Bone marrow (tissue), 2 donors: ENCODE data around the gene PALLD.

Experiments used
- DNase-seq, 2 donors: peaks; one replicate each; lab custom pipeline; 2025; lab: John Stamatoyannopoulos, UW

Gene PALLD

GRCh38 chr4:168765726-168766125 is 268.9 kb downstream of the PALLD start:
- no peak for DNase-seq

GRCh38 chr4:168766604-168767316 is 269.9 kb downstream of the PALLD start:
- DNase-seq, result no peak

DNA sequence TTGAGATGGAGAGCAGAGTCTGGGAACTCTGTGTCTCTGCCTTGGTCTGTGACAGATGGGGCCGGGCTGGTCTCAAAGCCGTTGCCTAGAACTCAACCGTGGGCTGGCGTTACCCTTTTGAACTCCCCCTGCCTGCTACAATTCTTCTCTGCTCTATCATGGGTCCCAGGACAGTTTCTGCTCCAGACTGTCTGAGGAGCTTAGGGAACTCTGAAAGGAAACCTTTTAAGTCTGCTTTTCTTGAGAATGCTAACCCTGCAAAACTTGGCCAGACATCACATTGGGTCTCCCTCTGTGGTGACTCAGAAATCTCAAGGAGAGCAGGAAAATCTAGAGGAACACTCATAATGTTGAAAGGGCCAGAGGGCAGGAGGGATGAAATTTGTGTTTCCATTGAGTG is 272.6 kb downstream of the PALLD start:
- DNase-seq, result no peak

GRCh38 chr4:168769837-168770236 is 273.0 kb downstream of the PALLD start:
- DNase-seq, result no peak

DNA sequence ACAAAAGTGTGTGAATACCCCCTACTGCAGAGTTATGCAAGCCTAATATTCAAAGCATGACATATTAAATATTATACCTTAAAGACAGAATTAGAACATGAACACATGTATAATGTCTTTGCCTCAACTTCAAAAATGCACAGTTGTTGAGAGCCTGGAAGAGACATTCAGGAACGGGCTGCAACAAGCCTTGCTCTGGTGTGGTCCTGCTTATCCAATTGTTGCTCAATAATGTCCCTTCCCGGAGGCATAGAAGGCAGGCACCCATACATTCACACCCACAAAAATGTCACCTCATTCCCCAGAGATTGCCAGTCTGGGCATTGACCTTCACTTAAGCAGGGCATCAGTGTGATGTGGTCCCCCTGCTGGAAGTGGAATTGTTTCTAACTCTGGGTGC is 274.4 kb downstream of the PALLD start:
- DNase-seq, result no peak

GRCh38 chr4:168773388-168774195 is 276.7 kb downstream of the PALLD start:
- no peak for DNase-seq

- DNase-seq, result no peak
Observed at GRCh38 chr4:168776382-168776781, 279.5 kb downstream of the PALLD start.

- DNase-seq, result no peak
Observed at GRCh38 chr4:168777277-168777965, 280.6 kb downstream of the PALLD start.

DNA sequence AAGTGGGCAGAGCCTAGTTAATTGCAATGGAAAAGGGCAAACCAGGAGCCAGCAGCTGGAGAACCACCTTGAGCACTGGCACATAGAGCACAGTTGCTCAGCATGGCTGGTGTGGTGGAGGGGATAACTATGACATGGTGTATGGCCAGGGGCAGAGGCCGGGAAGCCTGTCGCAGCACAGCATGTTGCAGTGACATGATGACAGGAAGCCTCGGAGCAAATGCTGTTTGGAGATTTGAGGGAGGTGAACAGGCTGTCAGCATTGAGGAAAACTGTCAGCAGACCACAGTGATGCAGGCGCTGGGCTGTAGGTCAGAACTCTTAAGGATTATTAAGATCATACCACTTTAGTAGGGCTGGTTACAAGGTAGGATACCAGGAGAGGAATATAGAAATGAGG is 284.5 kb downstream of the PALLD start:
- DNase-seq, result no peak

DNA sequence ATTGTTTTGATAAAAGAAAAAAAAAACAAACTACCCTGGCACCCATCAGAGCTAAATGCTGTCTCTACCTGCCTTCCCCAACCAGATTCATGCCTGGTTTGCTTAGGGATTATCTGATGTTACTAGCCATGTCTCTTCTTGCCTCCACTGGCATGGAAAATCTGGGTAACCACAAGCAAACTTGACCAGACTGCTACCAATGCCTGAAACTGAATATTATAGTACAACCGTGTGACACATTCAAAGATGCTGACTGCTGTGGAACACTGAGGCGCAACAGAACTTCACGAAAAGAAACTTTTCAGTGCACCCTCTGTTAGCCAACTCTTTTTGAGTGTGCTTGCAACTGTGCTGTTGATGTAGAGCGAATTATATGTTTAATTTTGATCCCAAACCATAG is 285.1 kb downstream of the PALLD start:
- no peak for DNase-seq

GRCh38 chr4:168782439-168782838 is 285.6 kb downstream of the PALLD start:
- DNase-seq, result no peak

DNA sequence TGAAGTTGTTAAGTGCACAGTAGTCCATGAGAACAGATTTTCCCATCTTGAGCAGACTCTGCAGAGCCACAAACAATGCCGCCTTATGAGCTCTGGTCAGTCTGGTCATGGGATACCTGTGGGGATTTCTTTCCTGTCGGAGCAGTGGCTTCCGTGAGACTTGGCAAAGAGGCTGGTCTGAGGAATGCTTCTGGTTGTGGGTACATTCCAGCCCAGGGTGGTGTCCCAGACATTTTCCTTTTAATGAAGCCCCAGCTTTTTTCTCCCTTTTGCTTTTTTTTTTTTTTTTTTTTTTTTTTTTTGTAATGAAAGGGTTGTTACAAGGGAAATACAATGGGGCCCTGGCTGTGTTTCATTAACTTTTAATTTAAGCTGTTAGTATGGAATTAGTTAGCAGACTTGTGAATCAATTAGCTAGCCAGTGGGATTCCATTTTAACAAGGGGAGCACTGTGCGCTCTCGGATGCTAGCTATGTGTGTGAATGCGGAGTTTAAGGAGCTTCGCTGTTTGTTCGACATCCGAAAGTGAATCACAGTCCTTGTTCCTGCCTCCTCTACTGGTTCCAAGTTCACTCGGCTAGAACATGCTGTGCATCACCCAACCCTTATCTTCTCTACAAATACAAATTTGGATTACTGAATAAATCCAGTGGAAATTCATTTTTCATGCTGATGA is 288.1 kb downstream of the PALLD start:
- no peak for DNase-seq

- DNase-seq, result no peak
Observed at GRCh38 chr4:168787334-168787733, 290.5 kb downstream of the PALLD start.

DNA sequence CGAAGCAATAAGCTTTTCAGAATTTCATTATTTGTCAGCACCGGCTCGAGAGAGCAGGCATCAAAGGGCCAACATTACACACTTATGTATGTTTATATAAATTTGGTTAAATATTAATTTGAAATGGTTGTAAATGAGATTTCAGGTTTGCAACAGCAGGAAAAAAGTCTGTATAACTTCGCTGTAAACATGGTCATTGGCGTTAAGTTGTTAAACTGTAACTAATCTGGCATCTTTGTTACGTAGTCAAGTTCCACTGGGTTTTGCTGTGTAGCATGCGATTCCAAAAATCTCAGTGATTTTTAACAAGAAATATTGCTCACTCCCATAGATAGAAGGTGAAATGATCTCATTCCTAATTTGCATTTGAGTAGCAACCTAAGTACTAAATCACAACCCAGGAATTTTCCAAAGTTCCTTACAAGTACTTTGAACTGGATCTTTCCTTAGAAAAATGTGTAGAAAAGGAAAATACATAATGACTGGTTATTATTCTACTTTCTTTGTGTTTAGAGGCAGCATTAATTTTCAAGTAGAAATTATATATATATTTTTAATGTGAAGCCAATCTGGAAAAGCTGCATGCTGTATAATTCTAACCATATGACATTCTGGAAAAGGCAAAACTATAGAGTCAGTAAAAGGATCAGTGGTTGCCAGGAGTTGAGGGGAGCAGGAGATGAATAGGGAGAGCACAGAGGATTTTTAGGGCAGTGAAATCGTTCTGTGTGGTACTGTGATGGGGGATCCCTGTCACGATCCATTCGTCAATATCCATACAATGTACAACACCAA is 291.1 kb downstream of the PALLD start:
- DNase-seq, result no peak

DNA sequence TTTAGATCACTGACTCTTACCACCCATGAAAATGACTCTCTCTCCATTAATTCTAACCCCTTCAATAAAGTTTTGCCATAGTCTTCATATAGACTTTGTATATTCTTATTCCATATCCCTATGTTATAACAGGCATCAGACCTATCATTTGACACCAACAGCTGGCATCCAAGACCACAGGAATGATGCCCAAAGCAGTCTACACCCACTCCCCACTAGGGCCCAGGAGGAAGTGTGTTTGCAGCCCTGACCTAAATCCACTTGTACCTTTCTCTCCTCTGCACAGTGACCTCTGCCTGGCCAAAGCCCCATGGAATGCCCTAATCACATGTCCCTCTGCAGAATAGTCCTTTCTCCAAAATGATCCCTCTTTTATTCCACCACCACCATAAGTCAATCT is 294.0 kb downstream of the PALLD start:
- no peak for DNase-seq

DNA sequence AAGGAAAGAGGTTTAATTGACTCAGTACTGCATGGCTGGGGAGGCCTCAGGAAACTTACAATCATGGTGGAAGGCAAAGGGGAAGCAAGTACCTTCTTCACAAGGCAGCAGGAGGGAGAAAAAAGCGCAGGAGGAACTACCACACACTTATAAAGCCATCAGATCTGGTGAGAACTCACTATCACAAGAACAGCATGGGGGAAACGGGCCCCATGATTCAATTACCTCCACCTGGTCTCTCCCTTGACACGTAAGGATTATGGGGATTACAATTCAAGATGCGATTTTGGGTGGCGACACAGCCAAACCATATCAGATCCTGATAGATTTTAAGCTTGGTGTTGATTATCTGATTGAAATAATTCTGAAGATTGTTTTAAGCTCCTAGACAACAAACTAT is 294.5 kb downstream of the PALLD start:
- no peak for DNase-seq

DNA sequence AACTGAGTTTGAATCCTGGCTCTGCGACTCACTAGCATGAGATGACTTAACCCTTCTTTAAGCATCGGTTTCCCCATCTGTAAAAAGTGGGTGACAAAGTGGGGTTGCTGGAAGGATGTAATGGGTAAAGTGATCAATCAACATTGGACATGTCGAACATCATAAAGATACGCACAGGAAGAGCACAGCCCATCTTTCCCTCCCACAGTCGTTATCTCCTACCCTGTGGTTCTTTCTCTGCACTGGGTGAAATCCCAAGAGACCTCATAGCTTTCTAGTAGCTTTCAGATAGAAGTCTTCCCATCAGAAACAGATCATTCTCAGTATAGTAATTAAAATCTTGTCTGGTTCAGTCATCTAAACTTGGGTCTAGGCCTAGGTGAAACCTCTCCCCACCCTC is 296.7 kb downstream of the PALLD start:
- DNase-seq, result no peak

- DNase-seq, result no peak
Observed at GRCh38 chr4:168794092-168794707, 297.3 kb downstream of the PALLD start.

DNA sequence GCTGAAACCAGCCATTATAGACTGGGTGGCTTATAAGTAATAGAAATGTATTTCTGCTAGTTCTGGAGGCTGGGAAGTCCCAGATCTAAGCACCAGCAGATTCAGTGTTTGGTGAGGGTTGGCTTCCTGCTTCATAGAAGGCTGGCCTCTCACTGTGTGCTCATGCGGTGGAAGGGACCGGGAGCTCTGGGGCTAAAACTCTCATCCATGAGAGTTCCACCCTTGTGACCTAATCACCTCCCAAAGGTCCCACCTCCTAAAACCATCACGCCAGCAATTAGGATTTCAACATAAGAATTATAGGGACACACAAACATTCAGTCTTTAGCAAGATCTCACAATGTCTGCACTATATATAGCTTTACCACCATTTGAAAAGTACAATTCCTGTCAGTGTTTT is 298.0 kb downstream of the PALLD start:
- no peak for DNase-seq

- no peak for DNase-seq
Observed at GRCh38 chr4:168795346-168795745, 298.5 kb downstream of the PALLD start.
